ENCODE results near the gene ASCC1. TPM values are rescaled to one million over a fixed set of nuclear protein-coding genes. Genes with fewer than 3 reads are reported as not detected.

ASCC1 gene
- total RNA-seq, 1 donor from 2014 or later, result 33.5 TPM

GRCh38 chr10:72053690-72054089, 162.4 kb downstream of the ASCC1 start:
- H3K9me3 Mint-ChIP-seq, result peaks cover 8% of the 10 kb centered on the region
- no peak for DNase-seq (ENCODE audit: low spot score)
- H3K27ac Mint-ChIP-seq, result no peak overlapping the region
- H3K4me1 Mint-ChIP-seq (ENCODE audit: low read depth), result peaks cover 13% of the 10 kb centered on the region
- no peaks in the 10 kb centered on the region for H3K36me3 Mint-ChIP-seq (ENCODE audit: low read depth)
- peaks cover 5% of the 10 kb centered on the region for H3K27me3 Mint-ChIP-seq (ENCODE audit: insufficient read depth)
- no peak overlapping the region for H3K4me3 Mint-ChIP-seq
- intact Hi-C loops (cut with micrococcal nuclease), result no loop called here

GRCh38 chr10:72050873-72051272, 165.2 kb downstream of the ASCC1 start:
- Mint-ChIP-seq H3K36me3 (ENCODE audit: low read depth) (no peaks in the 10 kb centered on the region), H3K9me3 (peaks cover 8% of the 10 kb centered on the region), H3K4me3 (no peak overlapping the region), H3K4me1 (ENCODE audit: low read depth) (peaks cover 17% of the 10 kb centered on the region), H3K27me3 (ENCODE audit: insufficient read depth) (peaks cover 3% of the 10 kb centered on the region), H3K27ac (no peak overlapping the region)
- DNase-seq (ENCODE audit: low spot score), result no peak
- intact Hi-C loops (cut with micrococcal nuclease), result no loop called here

GRCh38 chr10:72049969-72050781, 165.9 kb downstream of the ASCC1 start:
- H3K36me3 Mint-ChIP-seq (ENCODE audit: low read depth), result no peaks in the 10 kb centered on the region
- H3K27ac Mint-ChIP-seq, result no peak overlapping the region
- H3K27me3 Mint-ChIP-seq (ENCODE audit: insufficient read depth), result peaks cover 3% of the 10 kb centered on the region
- DNase-seq (ENCODE audit: low spot score), result no peak
- H3K9me3 Mint-ChIP-seq, result peaks cover 8% of the 10 kb centered on the region
- peaks cover 17% of the 10 kb centered on the region for H3K4me1 Mint-ChIP-seq (ENCODE audit: low read depth)
- intact Hi-C loops (cut with micrococcal nuclease), result loop anchor here (2.0 kb wide), 1 partner anchor 39 kb away; the partner anchor contains the start of gene SPOCK2
- H3K4me3 Mint-ChIP-seq, result no peak overlapping the region

- H3K27me3 Mint-ChIP-seq (ENCODE audit: insufficient read depth), result peaks cover 3% of the 10 kb centered on the region
- no peak overlapping the region for H3K27ac Mint-ChIP-seq
- no peaks in the 10 kb centered on the region for H3K36me3 Mint-ChIP-seq (ENCODE audit: low read depth)
- intact Hi-C loops (cut with micrococcal nuclease), result loop anchor here (2.0 kb wide), 1 partner anchor 39 kb away; the partner anchor contains the start of gene SPOCK2
- H3K4me3 Mint-ChIP-seq, result no peak overlapping the region
- H3K9me3 Mint-ChIP-seq, result peaks cover 8% of the 10 kb centered on the region
- no peak for DNase-seq (ENCODE audit: low spot score)
- peaks cover 12% of the 10 kb centered on the region for H3K4me1 Mint-ChIP-seq (ENCODE audit: low read depth)
These were observed 166.6 kb downstream of the ASCC1 start for GRCh38 chr10:72049472-72049871.

- intact Hi-C loops (cut with micrococcal nuclease), result loop anchor here (1.0 to 2.0 kb wide), 7 partner anchors 40 to 734 kb away; partner anchors contain the start of gene SPOCK2
- H3K36me3 Mint-ChIP-seq (ENCODE audit: low read depth), result no peaks in the 10 kb centered on the region
These were observed 167.5 kb downstream of the ASCC1 start for GRCh38 chr10:72048450-72049124.

More at GRCh38 chr10:72048450-72049124, 167.5 kb downstream of the ASCC1 start:
- peak overlapping the region; percentile 0 for H3K27ac Mint-ChIP-seq
- peaks cover 12% of the 10 kb centered on the region for H3K4me1 Mint-ChIP-seq (ENCODE audit: low read depth)
- H3K9me3 Mint-ChIP-seq, result peaks cover 8% of the 10 kb centered on the region
- H3K27me3 Mint-ChIP-seq (ENCODE audit: insufficient read depth), result peaks cover 3% of the 10 kb centered on the region
- DNase-seq (ENCODE audit: low spot score), result peak; percentile 75
- H3K4me3 Mint-ChIP-seq, result no peak overlapping the region

Other genes starting within 250 kb of the ASCC1 start
- gene SPOCK2, start 127.7 kb downstream of the ASCC1 start, total RNA-seq, result 139 and 142 TPM in 2 replicates
- 80.0 and 81.6 TPM in 2 replicates for gene ANAPC16, start 264 bp downstream of the ASCC1 start, total RNA-seq
- gene DDIT4, start 57.6 kb upstream of the ASCC1 start, total RNA-seq, result 178 and 183 TPM in 2 replicates
- 32.4 and 38.0 TPM in 2 replicates for gene DNAJB12, start 138.6 kb upstream of the ASCC1 start, total RNA-seq

Measured in activated T-helper 1 cell treated with anti-CD3 and anti-CD28 coated beads, Interleukin-12 subunit alpha, Interleukin-12 subunit beta, Interleukin-2, Interleukin-4 antibody, amounts not matched to agents 30 ng/mL and 10 ng/mL and 1 ng/mL, durations not matched to agents 14 hours and 24 hours and 36 hours (primary cell).